Activated B cell treated with CpG ODN at 0.5 μM for 24 hours (primary cell): ENCODE results near the gene ARSB. TPM values are rescaled to one million over a fixed set of nuclear protein-coding genes. Genes with fewer than 3 reads are reported as not detected.
A peak's percentile ranks its signal among the peaks of the same experiment; 100 is the strongest.

Experiments
- ATAC-seq: fragments of 200-7000 bp; cut with Tn5 transposase; one replicate; pipeline ENCODE4 v1.10.0; 2021; ENCODE audit warnings: low read depth, mild to moderate bottlenecking, moderate library complexity
- CTCF ChIA-PET: fragments of 350-600 bp; sonication (Branson Sonifier 250); formaldehyde crosslinking; loops from one replicate; lab custom pipeline; 2021; ENCODE audit warnings: antibody characterized with exemption; lab: Charles Lee
- POLR2A ChIA-PET: fragments of 350-600 bp; sonication (Branson Sonifier 250); formaldehyde crosslinking; loops from one replicate; lab custom pipeline; 2021; ENCODE audit warnings: antibody characterized with exemption; lab: Charles Lee
- DNase-seq: peaks from one replicate; pipeline ENCODE4 v3.0.0; 2022
- H3K27ac Mint-ChIP-seq: one replicate; pipeline ENCODE4 v1.8.0; 2020; ENCODE audit warnings: mixed read lengths
- H3K27me3 Mint-ChIP-seq: one replicate; pipeline ENCODE4 v1.8.0; 2021; ENCODE audit warnings: mixed read lengths
- H3K36me3 Mint-ChIP-seq: one replicate; pipeline ENCODE4 v1.8.0; 2021; ENCODE audit warnings: low read depth, mixed read lengths
- H3K4me1 Mint-ChIP-seq: one replicate; pipeline ENCODE4 v1.8.0; 2021; ENCODE audit warnings: mixed read lengths
- H3K4me3 Mint-ChIP-seq: one replicate; pipeline ENCODE4 v1.8.0; 2020; ENCODE audit warnings: mild to moderate bottlenecking, mixed read lengths
- H3K9me3 Mint-ChIP-seq: one replicate; pipeline ENCODE4 v1.8.0; 2020; ENCODE audit warnings: mixed read lengths
- CTCF ChIP-seq: fragments of 200-600 bp; IDR thresholded peaks from one replicate; pipeline ENCODE4 v1.8.0; 2022; ENCODE audit warnings: antibody characterized with exemption, mild to moderate bottlenecking
- intact Hi-C: fragments of 100-400 bp; cut with micrococcal nuclease; formaldehyde crosslinking; loops from one replicate; pipeline ENCODE4 v1.15.1; 2024
- total RNA-seq: library from RNA; stranded (reverse); gene quantifications from 2 replicates; pipeline ENCODE4 v1.2.3, GENCODE V29; 2022

The ARSB gene
- total RNA-seq, 1 donor from 2014 or later, result 15.6 TPM

- ATAC-seq (peak; percentile 66), DNase-seq (no peak)
- Mint-ChIP-seq H3K36me3 (peaks cover 2% of the 10 kb centered on the region), H3K9me3 (peaks cover 11% of the 10 kb centered on the region), H3K27me3 (no peaks in the 10 kb centered on the region), H3K27ac (peak overlapping the region; percentile 79), H3K4me3 (peak overlapping the region; percentile 25), H3K4me1 (peaks cover 84% of the 10 kb centered on the region)
- intact Hi-C loops, result loop anchor here (1.0 kb wide), 3 partner anchors 32 to 225 kb away; partner anchors contain the start of genes ARSB and LHFPL2
- CTCF ChIA-PET, result interaction anchor here (1.2 to 1.3 kb wide), 2 partner anchors 33 to 126 kb away, joined by 3 to 4 read pairs; no protein-coding TSS in a partner anchor
- no peak for TF ChIP-seq CTCF
- POLR2A ChIA-PET, result interaction anchor here (1.2 to 2.0 kb wide), 5 partner anchors 11 to 225 kb away, joined by 3 to 8 read pairs (median 6); partner anchors contain the start of genes ARSB and LHFPL2
Measured at GRCh38 chr5:78760366-78760765, 224.7 kb downstream of the ARSB start.

DNA sequence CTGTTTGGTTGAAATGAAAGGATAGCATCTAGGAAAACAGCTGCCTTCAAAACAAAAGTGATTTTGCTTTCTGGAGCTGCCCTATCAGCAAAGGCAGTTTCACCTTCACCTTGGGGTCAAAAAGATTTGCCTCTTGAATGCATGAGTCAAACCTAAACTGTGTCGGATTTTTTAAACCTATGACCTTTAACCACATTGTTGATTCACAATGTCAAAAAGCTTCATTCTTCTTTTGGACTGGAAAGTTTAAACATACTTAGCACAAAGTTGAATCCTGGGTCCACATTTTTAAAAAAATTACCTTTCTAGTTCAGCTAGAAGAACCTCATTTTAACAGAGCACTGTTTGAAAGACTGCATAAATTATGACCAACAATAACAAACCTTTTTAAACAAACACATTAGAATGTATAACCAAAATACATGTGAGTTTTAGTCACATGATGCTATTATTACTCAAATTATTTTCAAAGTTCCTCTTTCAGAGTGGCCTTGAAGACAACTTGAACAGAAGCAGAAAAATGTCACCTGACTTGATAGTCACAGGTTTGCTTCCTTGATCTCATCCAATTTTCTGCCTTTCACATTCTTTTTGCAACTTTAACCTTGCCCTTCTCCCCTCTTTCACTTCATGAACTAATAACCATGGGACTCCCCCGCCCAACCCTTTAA lies 226.8 kb downstream of the ARSB start:
- DNase-seq (no peak), ATAC-seq (peak; percentile 55)
- POLR2A ChIA-PET, result interaction anchor here (0.6 to 3.5 kb wide), 9 partner anchors 11 to 755 kb away, joined by 3 to 40 read pairs (median 4); partner anchors contain the start of genes HOMER1 and LHFPL2
- CTCF ChIA-PET, result interaction anchor here (0.7 to 1.2 kb wide), 2 partner anchors 65 to 207 kb away, joined by 3 read pairs; no protein-coding TSS in a partner anchor
- H3K4me3 Mint-ChIP-seq, result peak overlapping the region; percentile 64
- H3K4me1 Mint-ChIP-seq, result peaks cover 79% of the 10 kb centered on the region
- H3K27ac Mint-ChIP-seq, result peak overlapping the region; percentile 95
- intact Hi-C loops, result loop anchor here (1.0 to 5.0 kb wide), 2 partner anchors 30 to 981 kb away; partner anchors contain the start of gene TBCA
- TF ChIP-seq CTCF, result no peak
- peaks cover 11% of the 10 kb centered on the region for H3K9me3 Mint-ChIP-seq
- peaks cover 2% of the 10 kb centered on the region for H3K36me3 Mint-ChIP-seq
- no peaks in the 10 kb centered on the region for H3K27me3 Mint-ChIP-seq

- no peak for TF ChIP-seq CTCF
- ATAC-seq (peak; percentile 38), DNase-seq (no peak)
- Mint-ChIP-seq H3K27me3 (no peaks in the 10 kb centered on the region), H3K4me1 (peaks cover 78% of the 10 kb centered on the region), H3K36me3 (peaks cover 2% of the 10 kb centered on the region), H3K4me3 (peak overlapping the region; percentile 64), H3K27ac (peak overlapping the region; percentile 95), H3K9me3 (peaks cover 11% of the 10 kb centered on the region)
- intact Hi-C loops, result loop anchor here (1.0 to 5.0 kb wide), 4 partner anchors 29 to 980 kb away; partner anchors contain the start of gene TBCA
- ChIA-PET POLR2A (interaction anchor here (0.7 to 3.5 kb wide), 11 partner anchors 14 to 1726 kb away, joined by 3 to 40 read pairs (median 3); partner anchors contain the start of gene LHFPL2), CTCF (interaction anchor here (1.2 kb wide), 1 partner anchor 208 kb away, joined by 3 read pairs; no protein-coding TSS in a partner anchor)
Measured at GRCh38 chr5:78757269-78758053, 227.6 kb downstream of the ARSB start.

GRCh38 chr5:78756858-78757257 lies 228.3 kb downstream of the ARSB start:
- peaks cover 2% of the 10 kb centered on the region for H3K36me3 Mint-ChIP-seq
- intact Hi-C loops, result loop anchor here (1.0 to 5.0 kb wide), 3 partner anchors 130 to 980 kb away; partner anchors contain the start of gene TBCA
- ChIA-PET CTCF (interaction anchor here (1.2 kb wide), 1 partner anchor 209 kb away, joined by 3 read pairs; no protein-coding TSS in a partner anchor), POLR2A (interaction anchor here (0.7 to 3.5 kb wide), 7 partner anchors 21 to 1725 kb away, joined by 3 to 40 read pairs (median 3); partner anchors contain the start of gene LHFPL2)
- H3K27me3 Mint-ChIP-seq, result no peaks in the 10 kb centered on the region
- peaks cover 8% of the 10 kb centered on the region for H3K9me3 Mint-ChIP-seq
- peak overlapping the region; percentile 64 for H3K4me3 Mint-ChIP-seq
- peaks cover 72% of the 10 kb centered on the region for H3K4me1 Mint-ChIP-seq
- DNase-seq (no peak), ATAC-seq (no peak)
- no peak for TF ChIP-seq CTCF
- H3K27ac Mint-ChIP-seq, result peak overlapping the region; percentile 95
